NCI-H2171 (cell line): ENCODE measurements around the gene PVR.
"Not testable (repeated sequence)": the region's sequence is repeated elsewhere in the genome, so short reads cannot be mapped to it uniquely, and the experiment has no call there.

Experiments
- DNase-seq: peaks from one replicate; lab custom pipeline; 2025; lab: John Stamatoyannopoulos, UW

The PVR gene

GRCh38 chr19:44645407-44646048, 1.8 kb downstream of the PVR start:
- no peak for DNase-seq

- no peak for DNase-seq
Observed at GRCh38 chr19:44646049-44646416, 2.3 kb downstream of the PVR start.

- no peak for DNase-seq
Observed at GRCh38 chr19:44647144-44647543, 3.4 kb downstream of the PVR start.

- no peak for DNase-seq
Observed at GRCh38 chr19:44648631-44649251, 5.0 kb downstream of the PVR start.

- DNase-seq: no peak
Observed at GRCh38 chr19:44649578-44650145, 6.0 kb downstream of the PVR start.

GRCh38 chr19:44653343-44653742, 9.6 kb downstream of the PVR start:
- DNase-seq: no peak

GRCh38 chr19:44653977-44654774, 10.5 kb downstream of the PVR start:
- DNase-seq: no peak

- no peak for DNase-seq
Observed at GRCh38 chr19:44657211-44657921, 13.7 kb downstream of the PVR start.

- DNase-seq: no peak
Observed at GRCh38 chr19:44658069-44658733, 14.5 kb downstream of the PVR start.

GRCh38 chr19:44660081-44660480, 16.4 kb downstream of the PVR start:
- no peak for DNase-seq

GRCh38 chr19:44661205-44661604, 17.5 kb downstream of the PVR start:
- DNase-seq: no peak

GRCh38 chr19:44661904-44662303, 18.2 kb downstream of the PVR start:
- DNase-seq: peak; percentile 48

- DNase-seq: no peak
Observed at GRCh38 chr19:44662691-44663385, 19.1 kb downstream of the PVR start.

GRCh38 chr19:44663996-44664395, 20.3 kb downstream of the PVR start:
- no peak for DNase-seq

GRCh38 chr19:44664976-44665375, 21.3 kb downstream of the PVR start:
- DNase-seq: no peak

GRCh38 chr19:44666852-44667556, 23.3 kb downstream of the PVR start:
- no peak for DNase-seq

GRCh38 chr19:44668985-44669764, 25.5 kb downstream of the PVR start:
- no peak for DNase-seq

- not testable (repeated sequence) for DNase-seq
Observed at GRCh38 chr19:44670027-44670426, 26.3 kb downstream of the PVR start.

GRCh38 chr19:44671400-44671799, 27.7 kb downstream of the PVR start, which contains the start of gene CEACAM19:
Gene CEACAM19 (plus strand): TSS chr19:44671482. CDS start chr19:44671932, 450 bp downstream.
- no peak for DNase-seq
